Transverse colon (tissue), 4 donors: ENCODE measurements around the gene DNAJA3.

Source experiments
- CTCF ChIP-seq, 5 experiments: fragments of 200-600 bp in 3 of 5; fragments of 450-650 bp in 2 of 5; sonication (generic) in 3 of 5; IDR thresholded peaks; 1 replicate in 2 of 5; 2 replicates in 3 of 5; pipeline ENCODE4 v1.5.1; 2016 to 2017; ENCODE audit warnings: antibody characterized with exemption in 5 of 5, inconsistent platforms in 3 of 5, mild to moderate bottlenecking in 2 of 5, moderate library complexity in 1 of 5
- EP300 ChIP-seq: sonication (generic); formaldehyde crosslinking; IDR thresholded peaks from one replicate; pipeline ENCODE4 v1.6.1; 2017; ENCODE audit warnings: antibody characterized with exemption, low read depth
- POLR2A ChIP-seq: fragments of 450-650 bp; IDR thresholded peaks from one replicate; pipeline ENCODE4 v1.6.1; 2016; ENCODE audit warnings: antibody characterized with exemption, mild to moderate bottlenecking, moderate library complexity
- POLR2AphosphoS5 ChIP-seq, 3 donors: sonication (generic); formaldehyde crosslinking; IDR thresholded peaks; one replicate each; pipeline ENCODE4 v1.6.1; 2016; ENCODE audit warnings: antibody characterized with exemption in 3 of 3

DNA sequence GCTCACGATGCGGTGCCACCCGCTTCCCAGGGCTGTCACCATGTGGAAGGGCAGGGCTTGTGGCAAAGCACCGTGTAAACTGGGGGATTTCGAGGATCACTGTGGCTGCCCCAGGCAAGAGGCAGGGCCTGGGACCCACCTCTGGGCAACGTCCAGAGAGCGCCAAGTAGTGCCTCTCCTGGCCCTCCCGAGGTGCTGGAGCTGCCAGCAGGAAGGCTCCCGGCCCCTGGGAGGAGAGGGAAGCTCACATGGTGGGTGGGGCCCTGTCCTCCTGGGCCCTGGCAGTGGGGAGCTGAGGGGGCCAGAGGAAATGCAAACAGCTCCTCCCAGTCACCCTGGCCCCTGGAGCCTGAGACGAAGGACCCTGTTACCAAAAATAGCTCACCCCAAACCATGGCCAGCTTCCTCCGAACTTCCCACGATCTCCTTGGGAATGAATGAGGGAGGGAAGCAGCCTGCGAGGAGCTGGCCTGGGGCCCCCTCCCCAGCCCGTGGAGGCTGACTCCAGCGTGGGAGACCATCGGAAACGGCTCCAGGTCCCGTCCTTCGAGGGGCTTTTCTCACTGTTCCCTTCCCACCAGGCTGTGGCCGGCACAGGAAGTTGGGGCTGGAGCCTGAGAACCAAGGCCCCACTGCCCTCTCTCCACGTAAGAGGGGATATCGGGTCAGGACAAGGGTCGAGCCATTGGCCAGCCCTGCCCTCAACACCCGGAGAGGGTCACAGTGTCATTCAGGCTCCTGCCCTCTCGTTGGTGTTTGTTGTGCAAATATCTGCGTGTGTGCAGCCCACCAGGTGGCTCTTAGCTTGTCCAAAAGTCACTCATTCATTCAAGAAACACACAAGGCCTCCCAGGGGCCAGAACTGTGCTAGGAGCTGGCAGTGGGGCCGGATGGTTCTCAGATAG is 36.4 kb upstream of the DNAJA3 start:
- TF ChIP-seq CTCF (IDR thresholded peaks at IDR 0.05) (no peak), POLR2A (no peak), EP300 (no peak), POLR2AphosphoS5 (IDR thresholded peaks at IDR 0.05) (no peak)
